Naive thymus-derived CD8-positive, alpha-beta T cell (primary cell): ENCODE data around the gene SLC12A3. TPM values are rescaled to one million over a fixed set of nuclear protein-coding genes. Genes with fewer than 3 reads are reported as not detected.

ENCODE experiments used
- ATAC-seq, 2 donors: fragments of 150-1000 bp; cut with Tn5 transposase in 1 of 2; sonication (Bioruptor Pico), chemical (Tn5 transposase) in 1 of 2; 1 replicate in 1 of 2; 2 replicates in 1 of 2; pipeline ENCODE4 v1.10.0; 2021; ENCODE audit warnings: mild to moderate bottlenecking in 2 of 2, moderate library complexity in 2 of 2
- POLR2A ChIA-PET: fragments of 350-600 bp; sonication (Branson Sonifier 250); formaldehyde crosslinking; loops from one replicate; lab custom pipeline; 2021; ENCODE audit warnings: antibody characterized with exemption; lab: Charles Lee
- DNase-seq, 10 donors: peaks; one replicate each; pipeline versions ENCODE4 v3.0.0 to v3.0.0-alpha.2; 2020 to 2022
- H3K27ac Mint-ChIP-seq, 10 donors: one replicate each; pipeline ENCODE4 v1.8.0; 2020 to 2022; ENCODE audit warnings: mild to moderate bottlenecking in 10 of 10, mixed read lengths in 10 of 10, moderate library complexity in 4 of 10, inconsistent platforms in 1 of 10
- H3K27me3 Mint-ChIP-seq, 5 donors: one replicate each; pipeline ENCODE4 v1.8.0; 2021 to 2022; ENCODE audit warnings: mixed read lengths in 5 of 5
- H3K36me3 Mint-ChIP-seq, 3 donors: one replicate each; pipeline ENCODE4 v1.8.0; 2020 to 2022; ENCODE audit warnings: mixed read lengths in 3 of 3, mild to moderate bottlenecking in 2 of 3, inconsistent platforms in 1 of 3
- H3K4me1 Mint-ChIP-seq, 4 donors: one replicate each; pipeline ENCODE4 v1.8.0; 2021 to 2022; ENCODE audit warnings: mixed read lengths in 4 of 4
- H3K4me3 Mint-ChIP-seq, 10 donors: one replicate each; pipeline ENCODE4 v1.8.0; 2020 to 2022; ENCODE audit warnings: mild to moderate bottlenecking in 10 of 10, mixed read lengths in 10 of 10, moderate library complexity in 6 of 10, inconsistent platforms in 1 of 10
- H3K9me3 Mint-ChIP-seq, 9 donors: one replicate each; pipeline ENCODE4 v1.8.0; 2020 to 2022; ENCODE audit warnings: mixed read lengths in 9 of 9, mild to moderate bottlenecking in 3 of 9, inconsistent platforms in 1 of 9, moderate library complexity in 1 of 9
- polyA plus RNA-seq, 3 donors: library from polyadenylated mRNA; unstranded; fragments of 300-500 nt; fragmentation: Illumina TruSeq; gene quantifications; one replicate each; pipeline ENCODE4 v1.2.3, GENCODE V29; 2021
- total RNA-seq, 8 experiments: library from RNA in 2 of 8; stranded (reverse) in 2 of 8; gene quantifications; one replicate each; pipeline ENCODE4 v1.2.3 and lab custom pipeline; 2021 to 2026

The SLC12A3 gene
- total and polyA plus RNA-seq, 5 experiments from 2014 or later: not detected

DNA sequence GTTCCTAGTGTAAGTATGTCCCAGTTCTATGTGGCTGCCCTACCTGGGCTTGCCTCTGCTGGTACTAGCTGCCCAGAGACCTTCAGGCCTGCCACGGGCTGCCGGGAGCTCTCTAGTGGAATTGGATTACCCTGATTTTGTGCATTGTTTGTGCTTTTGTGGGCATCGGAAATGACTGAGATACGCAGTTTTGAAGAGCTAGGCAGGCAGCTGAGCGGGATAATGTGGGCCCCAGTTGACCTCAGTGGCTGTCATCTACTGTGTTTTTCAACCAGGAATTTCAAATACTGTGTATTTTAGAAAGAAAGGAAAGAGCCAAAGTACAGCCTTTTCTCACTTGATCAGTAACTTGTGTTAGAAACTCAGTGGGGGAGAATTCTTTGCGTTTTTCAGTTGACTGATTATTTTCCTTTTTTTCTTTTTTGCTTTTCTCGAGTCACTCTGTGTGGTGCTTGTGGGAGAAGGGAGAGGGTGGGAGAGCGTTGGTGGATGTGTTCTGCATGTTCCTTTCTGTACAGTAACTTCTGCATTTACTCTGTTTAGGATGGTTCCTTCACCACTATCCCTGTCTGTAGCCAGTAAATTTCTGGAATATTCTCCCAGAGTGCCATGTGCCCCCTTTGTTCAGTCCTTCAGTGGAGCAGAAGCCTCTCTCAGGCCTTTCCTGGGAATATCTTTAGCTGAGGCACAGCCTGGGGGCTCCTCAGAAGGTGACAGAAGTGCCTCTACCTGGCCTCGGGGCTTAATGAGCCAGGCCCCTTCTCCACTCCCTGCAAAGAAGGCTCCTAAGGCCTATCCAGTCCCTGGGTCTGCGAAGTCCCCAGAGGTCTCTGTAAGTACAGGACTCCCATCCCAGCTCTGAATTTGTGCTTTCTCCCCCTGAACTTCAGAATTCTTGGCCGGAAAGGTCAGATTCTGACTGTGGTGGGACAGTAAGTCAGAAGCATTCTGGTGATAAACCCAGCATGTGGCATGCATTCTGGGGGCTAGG is 15.0 kb upstream of the SLC12A3 start:
- ATAC-seq (no peak), DNase-seq (no peak)
- Mint-ChIP-seq H3K9me3 (peaks cover 0 to 3% (median 0%) of the 10 kb centered on the region in 9 donors), H3K27ac (peak overlapping the region in 6 of 10 donors; percentile 17 to 74 (median 58)), H3K4me1 (peaks cover 10 to 33% (median 31%) of the 10 kb centered on the region in 4 donors), H3K4me3 (no peak overlapping the region), H3K36me3 (peaks cover 0 to 4% (median 2%) of the 10 kb centered on the region in 3 donors), H3K27me3 (no peaks in the 10 kb centered on the region)
- POLR2A ChIA-PET: interaction anchor here (1.4 kb wide), 1 partner anchor 33 kb away, joined by 3 read pairs; no protein-coding TSS in a partner anchor

DNA sequence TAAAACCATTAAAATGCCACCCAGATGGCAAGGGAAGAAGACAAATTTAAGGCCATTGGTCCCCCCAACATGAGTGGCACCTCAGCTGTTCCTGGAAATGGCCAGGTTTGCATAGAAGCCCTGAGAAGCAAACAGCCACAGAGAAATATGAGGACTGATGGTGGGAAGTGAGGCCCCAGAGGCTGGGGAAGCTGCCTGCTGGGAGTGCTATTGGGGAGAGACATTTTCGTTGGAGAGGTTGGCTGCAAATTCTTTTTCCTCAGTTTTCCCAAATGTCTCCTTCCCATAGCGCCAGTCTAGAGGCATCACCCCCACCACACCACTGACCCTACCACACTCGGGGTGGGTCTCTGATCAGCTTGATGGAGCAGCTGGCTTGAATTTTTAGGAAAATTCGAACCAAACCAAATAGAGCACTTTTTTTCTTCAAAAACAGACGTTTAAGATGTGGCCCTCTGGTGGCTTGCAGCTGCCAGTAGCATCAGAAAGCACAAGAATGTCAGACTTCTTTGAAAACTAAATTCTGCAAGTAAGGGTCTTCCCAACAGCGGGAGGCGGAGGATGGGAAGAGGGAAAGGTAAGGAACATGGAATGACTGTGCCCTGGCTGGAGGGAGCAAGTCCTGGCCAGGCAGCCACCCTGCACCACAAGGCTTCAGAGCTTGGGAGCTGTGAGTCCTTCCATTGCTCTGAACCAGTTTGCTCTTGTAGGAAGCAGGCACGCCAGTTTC is 13.2 kb upstream of the SLC12A3 start:
- no peak for DNase-seq
- no peak for ATAC-seq
- POLR2A ChIA-PET: interaction anchor here (0.6 kb wide), 2 partner anchors 187 to 314 kb away, joined by 3 to 4 read pairs; no protein-coding TSS in a partner anchor
- Mint-ChIP-seq H3K27ac (peak overlapping the region in 2 of 10 donors; percentile 25 to 34), H3K9me3 (peaks cover 0 to 3% (median 0%) of the 10 kb centered on the region in 9 donors), H3K27me3 (no peaks in the 10 kb centered on the region), H3K4me3 (no peak overlapping the region), H3K36me3 (peaks cover 0 to 2% (median 0%) of the 10 kb centered on the region in 3 donors), H3K4me1 (peaks cover 8 to 30% (median 27%) of the 10 kb centered on the region in 4 donors)

DNA sequence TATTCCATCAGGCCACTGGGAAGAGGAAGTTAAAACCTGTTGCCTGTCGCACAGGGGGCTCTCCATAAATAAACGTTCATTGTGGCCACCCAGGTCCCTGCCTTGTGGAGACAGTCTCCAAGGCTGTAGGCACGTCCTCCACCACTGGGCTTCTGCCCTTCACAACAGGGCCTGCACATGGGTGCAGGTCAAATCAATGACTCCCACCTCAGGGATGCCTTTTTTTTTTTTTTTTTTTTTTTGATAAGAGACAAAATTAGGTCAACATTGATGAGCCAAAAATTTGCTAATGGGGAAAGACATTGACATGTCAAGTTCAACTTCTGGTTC is 12.6 kb upstream of the SLC12A3 start:
- H3K27ac Mint-ChIP-seq: no peak overlapping the region
- POLR2A ChIA-PET: interaction anchor here (1.4 kb wide), 1 partner anchor 11 kb away, joined by 3 read pairs; no protein-coding TSS in a partner anchor
- peaks cover 5 to 24% (median 23%) of the 10 kb centered on the region in 4 donors for H3K4me1 Mint-ChIP-seq
- H3K4me3 Mint-ChIP-seq: no peak overlapping the region
- H3K36me3 Mint-ChIP-seq: peaks cover 0 to 2% (median 0%) of the 10 kb centered on the region in 3 donors
- H3K27me3 Mint-ChIP-seq: no peaks in the 10 kb centered on the region
- no peak for ATAC-seq
- H3K9me3 Mint-ChIP-seq: peaks cover 0 to 3% (median 0%) of the 10 kb centered on the region in 9 donors
- no peak for DNase-seq

DNA sequence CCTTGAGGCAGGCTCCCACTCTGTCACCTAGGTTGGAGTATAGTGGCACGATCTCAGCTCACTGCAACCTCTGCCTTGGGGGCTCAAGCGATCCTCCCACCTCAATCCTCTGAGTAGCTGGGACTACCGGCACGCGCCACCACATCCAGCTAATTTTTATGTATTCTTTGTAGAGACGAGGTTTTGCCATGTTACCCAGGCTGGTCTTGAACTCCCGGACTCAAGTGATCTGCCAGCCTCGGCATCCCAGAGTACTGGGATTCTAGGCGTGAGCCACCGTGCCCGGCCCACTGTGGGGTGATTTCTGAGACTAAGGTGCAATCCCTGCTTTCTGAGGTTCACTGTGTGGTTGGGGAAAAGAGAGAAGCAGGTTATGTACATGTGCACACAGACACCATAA is 12.0 kb upstream of the SLC12A3 start:
- ATAC-seq: no peak
- H3K36me3 Mint-ChIP-seq: peaks cover 0 to 2% (median 0%) of the 10 kb centered on the region in 3 donors
- H3K27ac Mint-ChIP-seq: peak overlapping the region in 1 of 10 donors; percentile 20
- no peaks in the 10 kb centered on the region for H3K27me3 Mint-ChIP-seq
- H3K9me3 Mint-ChIP-seq: no peaks in the 10 kb centered on the region
- POLR2A ChIA-PET: interaction anchor here (1.4 kb wide), 1 partner anchor 10 kb away, joined by 3 read pairs; no protein-coding TSS in a partner anchor
- H3K4me3 Mint-ChIP-seq: no peak overlapping the region
- DNase-seq: no peak
- H3K4me1 Mint-ChIP-seq: peaks cover 2 to 18% (median 17%) of the 10 kb centered on the region in 4 donors

DNA sequence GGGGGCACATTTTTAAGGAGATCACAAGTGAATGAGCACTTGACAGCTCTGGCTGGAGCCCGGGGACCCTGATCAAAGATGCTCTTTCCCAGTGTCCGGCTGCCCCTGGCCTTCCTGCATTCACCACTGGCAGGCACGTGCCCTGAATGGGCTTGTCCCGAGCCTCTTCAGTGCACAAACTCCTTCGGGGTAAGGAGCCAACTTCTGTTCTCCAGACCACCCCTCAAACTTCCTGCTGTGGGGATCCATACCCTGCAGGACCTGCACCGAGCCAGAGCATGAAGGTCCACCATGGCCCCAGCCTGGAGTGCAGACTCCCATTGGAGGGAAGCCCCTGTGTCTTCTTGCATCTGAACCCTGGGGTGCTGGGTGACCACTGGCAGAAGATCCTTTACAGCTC is 9.8 kb upstream of the SLC12A3 start:
- H3K27ac Mint-ChIP-seq: no peak overlapping the region
- DNase-seq (no peak), ATAC-seq (no peak)
- no peaks in the 10 kb centered on the region for H3K9me3 Mint-ChIP-seq
- H3K36me3 Mint-ChIP-seq: no peaks in the 10 kb centered on the region
- H3K4me1 Mint-ChIP-seq: peaks cover 8 to 26% (median 16%) of the 10 kb centered on the region in 4 donors
- POLR2A ChIA-PET: interaction anchor here (0.7 kb wide), 1 partner anchor 252 kb away, joined by 3 read pairs; no protein-coding TSS in a partner anchor
- H3K4me3 Mint-ChIP-seq: no peak overlapping the region
- no peaks in the 10 kb centered on the region for H3K27me3 Mint-ChIP-seq

DNA sequence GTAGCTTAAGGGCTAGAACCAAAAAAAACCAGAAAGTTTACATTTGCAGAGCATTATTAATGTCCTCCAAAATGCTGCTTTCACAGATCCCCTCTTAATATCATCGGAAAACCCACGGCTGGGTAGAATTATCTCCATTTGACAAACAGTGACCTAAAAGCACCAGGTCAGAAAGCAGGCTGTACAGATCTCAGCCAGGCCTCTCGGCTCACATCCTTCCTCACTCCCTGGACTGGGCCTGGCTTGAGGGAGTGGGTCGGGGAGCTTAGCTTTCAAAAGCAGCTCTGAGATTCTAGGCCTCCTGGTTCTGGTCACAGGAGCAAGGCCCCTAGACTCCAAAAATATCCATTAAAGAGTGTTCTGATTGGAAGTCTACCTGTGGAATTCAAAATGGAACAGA is 9.1 kb upstream of the SLC12A3 start:
- Mint-ChIP-seq H3K27ac (peak overlapping the region in 1 of 10 donors; percentile 74), H3K36me3 (no peaks in the 10 kb centered on the region), H3K27me3 (no peaks in the 10 kb centered on the region), H3K4me1 (peaks cover 15 to 34% (median 23%) of the 10 kb centered on the region in 4 donors), H3K4me3 (no peak overlapping the region), H3K9me3 (no peaks in the 10 kb centered on the region)
- DNase-seq: no peak
- ATAC-seq: no peak
- POLR2A ChIA-PET: no interaction called here

DNA sequence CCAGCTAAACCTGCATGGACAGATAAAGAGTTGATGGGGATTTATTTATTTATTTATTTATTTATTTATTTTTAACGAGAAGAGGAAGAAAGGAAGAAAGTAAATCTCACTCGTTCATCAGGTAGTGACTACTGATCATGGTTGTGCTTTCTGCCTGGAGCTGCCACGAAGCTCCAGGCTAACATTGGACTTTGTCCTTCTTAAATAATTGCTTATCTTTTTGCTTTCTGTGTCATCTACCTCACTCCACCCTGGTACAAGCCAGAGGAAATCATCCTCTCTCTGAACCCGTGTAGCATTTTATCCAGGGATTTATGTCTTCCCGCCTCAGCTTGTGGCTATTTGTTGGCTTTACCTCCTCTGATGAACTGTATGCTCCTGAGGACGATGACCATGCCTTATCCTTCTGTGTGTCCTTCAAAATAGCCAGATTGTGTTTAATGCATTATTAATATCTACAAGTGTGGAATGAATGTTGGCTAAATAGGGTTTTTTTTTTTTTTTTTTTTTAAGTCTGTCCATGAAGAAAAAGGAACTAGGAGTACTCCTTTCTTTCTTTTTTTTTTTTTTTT is 8.0 kb upstream of the SLC12A3 start:
- POLR2A ChIA-PET: interaction anchor here (0.6 to 1.7 kb wide), 3 partner anchors 12 to 148 kb away, joined by 3 to 7 read pairs (median 3); partner anchors contain the start of gene HERPUD1
- no peak for ATAC-seq
- Mint-ChIP-seq H3K4me1 (peaks cover 20 to 44% (median 31%) of the 10 kb centered on the region in 4 donors), H3K27ac (no peak overlapping the region), H3K36me3 (no peaks in the 10 kb centered on the region), H3K9me3 (no peaks in the 10 kb centered on the region), H3K27me3 (no peaks in the 10 kb centered on the region), H3K4me3 (no peak overlapping the region)
- DNase-seq: no peak

DNA sequence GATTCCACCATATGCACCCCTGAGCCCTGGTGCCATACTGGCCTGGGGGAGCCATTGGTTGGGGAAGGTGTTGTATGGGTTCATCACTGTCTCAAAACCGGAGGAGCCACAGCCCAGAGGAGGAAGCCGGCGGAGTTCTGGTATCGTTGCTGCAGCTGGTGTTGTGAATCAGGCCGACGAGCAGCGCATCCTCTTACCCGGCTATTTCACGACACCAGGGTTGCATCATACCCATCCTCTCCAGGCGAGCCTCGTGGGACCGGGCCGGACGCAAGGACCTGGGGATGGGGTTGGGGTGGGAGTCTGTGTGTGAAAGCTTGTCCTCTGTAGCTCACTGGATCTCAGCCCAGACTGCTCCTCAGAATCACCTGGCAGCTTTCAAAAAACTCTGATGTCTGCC is 6.6 kb upstream of the SLC12A3 start:
- POLR2A ChIA-PET: interaction anchor here (1.1 to 4.2 kb wide), 4 partner anchors 11 to 149 kb away, joined by 3 to 20 read pairs (median 8); partner anchors contain the start of gene HERPUD1
- DNase-seq (no peak), ATAC-seq (no peak)
- Mint-ChIP-seq H3K27ac (peak overlapping the region in 2 of 10 donors; percentile 35 to 66), H3K36me3 (no peaks in the 10 kb centered on the region), H3K9me3 (no peaks in the 10 kb centered on the region), H3K4me3 (no peak overlapping the region), H3K27me3 (no peaks in the 10 kb centered on the region), H3K4me1 (peaks cover 26 to 58% (median 44%) of the 10 kb centered on the region in 4 donors)

DNA sequence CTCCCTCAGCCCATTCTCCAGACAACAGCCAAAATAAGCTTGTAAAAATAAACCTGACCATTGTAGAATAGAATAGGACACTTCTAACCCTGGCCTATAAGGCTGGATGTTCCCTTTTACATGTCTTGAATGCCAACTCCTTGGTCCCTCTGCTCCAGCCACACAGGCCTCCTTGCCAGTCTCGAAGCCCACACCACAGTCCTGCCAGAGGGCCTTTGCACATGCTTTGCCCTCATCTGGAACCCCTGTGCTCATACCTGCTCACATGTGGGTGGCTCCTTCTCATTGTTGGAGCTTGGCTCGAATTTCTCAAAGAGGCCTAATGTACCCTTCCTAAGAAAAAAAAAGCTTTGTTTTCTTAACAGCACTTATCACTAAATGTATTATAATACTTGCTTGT is 5.4 kb upstream of the SLC12A3 start:
- no peak for DNase-seq
- POLR2A ChIA-PET: interaction anchor here (1.1 to 4.2 kb wide), 4 partner anchors 12 to 151 kb away, joined by 3 to 20 read pairs (median 8); partner anchors contain the start of gene HERPUD1
- Mint-ChIP-seq H3K36me3 (no peaks in the 10 kb centered on the region), H3K27ac (peak overlapping the region in 8 of 10 donors; percentile 27 to 97 (median 94)), H3K9me3 (no peaks in the 10 kb centered on the region), H3K27me3 (no peaks in the 10 kb centered on the region), H3K4me1 (peaks cover 26 to 61% (median 45%) of the 10 kb centered on the region in 4 donors), H3K4me3 (peak overlapping the region in 2 of 10 donors; percentile 72 to 87)
- no peak for ATAC-seq

DNA sequence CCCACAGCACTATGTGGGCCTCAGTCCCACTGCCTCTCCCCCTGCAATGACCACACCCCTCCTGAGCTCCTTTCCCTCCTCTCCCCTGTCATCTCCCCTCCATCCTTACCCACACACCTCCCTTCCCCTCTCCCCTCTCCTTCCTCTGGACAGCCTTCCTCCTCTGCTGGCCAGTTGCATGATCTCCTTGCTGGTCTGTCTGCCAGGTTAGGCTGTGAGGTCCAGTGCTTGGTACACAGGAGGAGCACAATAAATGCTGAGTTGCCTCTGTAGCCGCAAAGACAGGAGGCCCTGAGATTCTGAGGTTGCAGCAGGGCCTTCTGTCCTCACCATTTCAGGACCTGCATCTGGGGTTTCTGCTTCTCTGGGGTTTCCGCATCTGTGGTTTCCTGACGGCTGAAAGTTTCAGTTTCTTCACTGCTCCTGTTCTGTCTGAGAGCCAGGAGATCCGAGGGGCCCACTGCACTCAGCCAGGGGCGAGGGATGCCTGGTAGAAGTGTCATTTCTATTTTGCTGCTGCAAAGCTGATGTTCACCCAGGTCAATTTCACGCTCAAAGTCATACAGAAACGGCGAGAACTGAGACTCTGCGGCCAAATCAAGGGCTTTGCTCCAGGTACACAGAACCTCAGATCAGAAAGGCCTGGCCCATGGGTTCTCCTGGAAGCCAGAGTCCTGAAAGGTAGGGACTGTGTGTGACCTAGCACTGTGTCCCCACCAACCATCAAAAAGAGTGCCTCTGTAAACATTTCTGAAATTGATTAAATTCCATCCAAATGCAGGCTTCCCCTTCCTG is 4.6 kb upstream of the SLC12A3 start:
- H3K4me3 Mint-ChIP-seq: peak overlapping the region; percentile 61 to 87 (median 74)
- no peaks in the 10 kb centered on the region for H3K9me3 Mint-ChIP-seq
- POLR2A ChIA-PET: interaction anchor here (1.0 to 4.2 kb wide), 4 partner anchors 9 to 152 kb away, joined by 3 to 20 read pairs (median 5); partner anchors contain the start of gene HERPUD1
- H3K36me3 Mint-ChIP-seq: no peaks in the 10 kb centered on the region
- ATAC-seq: peak; percentile 95 to 96
- H3K27me3 Mint-ChIP-seq: no peaks in the 10 kb centered on the region
- peak overlapping the region; percentile 90 to 97 (median 94) for H3K27ac Mint-ChIP-seq
- peaks cover 26 to 61% (median 46%) of the 10 kb centered on the region in 4 donors for H3K4me1 Mint-ChIP-seq
- DNase-seq: peak in 7 of 10 donors; percentile 3 to 62 (median 48)

DNA sequence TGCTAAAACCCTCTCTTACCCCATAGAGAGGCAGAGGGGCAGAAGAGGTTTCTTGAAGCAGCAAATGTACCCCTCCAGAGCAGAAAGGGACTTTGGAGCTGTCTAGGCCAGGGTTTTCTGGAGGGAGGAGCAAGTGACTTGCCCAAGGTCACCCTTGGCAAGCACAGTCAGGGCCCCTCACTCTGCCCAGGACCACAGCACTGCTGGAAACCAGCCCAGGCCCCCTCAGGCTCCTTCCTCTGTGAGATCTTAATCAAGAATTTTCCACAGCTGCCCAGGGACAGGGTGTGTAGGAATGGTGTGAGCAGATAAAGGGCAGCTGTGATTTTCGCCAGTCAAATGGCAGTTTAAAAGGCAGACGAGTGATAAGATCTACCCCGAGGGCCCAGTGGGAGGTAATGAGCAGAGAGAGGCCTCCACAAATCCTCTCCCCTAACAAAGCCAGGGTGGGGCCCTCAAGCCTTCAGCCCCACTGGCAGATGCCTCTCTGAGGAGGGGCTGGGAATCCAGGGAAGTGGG is 3.9 kb upstream of the SLC12A3 start:
- H3K4me1 Mint-ChIP-seq: peaks cover 26 to 61% (median 46%) of the 10 kb centered on the region in 4 donors
- H3K4me3 Mint-ChIP-seq: peak overlapping the region in 7 of 10 donors; percentile 37 to 87 (median 72)
- peak overlapping the region in 9 of 10 donors; percentile 90 to 97 (median 94) for H3K27ac Mint-ChIP-seq
- no peaks in the 10 kb centered on the region for H3K9me3 Mint-ChIP-seq
- ATAC-seq: no peak
- H3K36me3 Mint-ChIP-seq: no peaks in the 10 kb centered on the region
- no peaks in the 10 kb centered on the region for H3K27me3 Mint-ChIP-seq
- no peak for DNase-seq
- POLR2A ChIA-PET: interaction anchor here (1.0 to 4.2 kb wide), 5 partner anchors 8 to 179 kb away, joined by 3 to 20 read pairs (median 4); partner anchors contain the start of genes HERPUD1 and MT1X
